Right lobe of liver (tissue), 4 donors: ENCODE measurements around the gene MPDZ.

Experiments used
- CTCF ChIP-seq, 4 donors: fragments of 200-600 bp in 3 of 4; fragments of 450-650 bp in 1 of 4; IDR thresholded peaks; one replicate each; pipeline versions ENCODE4 v1.5.1 to v1.8.0; 2016 to 2022; ENCODE audit warnings: antibody characterized with exemption in 4 of 4, mild to moderate bottlenecking in 2 of 4
- POLR2A ChIP-seq: fragments of 450-650 bp; IDR thresholded peaks from one replicate; pipeline ENCODE4 v1.6.1; 2017; ENCODE audit warnings: antibody characterized with exemption, mild to moderate bottlenecking
- donor health status: DM: no; HTN: no; CAD: no.
- donor health status: DM: no; HTN: no; CAD: no.
- donor health status: DM: no; HTN: yes; CAD: no.

DNA sequence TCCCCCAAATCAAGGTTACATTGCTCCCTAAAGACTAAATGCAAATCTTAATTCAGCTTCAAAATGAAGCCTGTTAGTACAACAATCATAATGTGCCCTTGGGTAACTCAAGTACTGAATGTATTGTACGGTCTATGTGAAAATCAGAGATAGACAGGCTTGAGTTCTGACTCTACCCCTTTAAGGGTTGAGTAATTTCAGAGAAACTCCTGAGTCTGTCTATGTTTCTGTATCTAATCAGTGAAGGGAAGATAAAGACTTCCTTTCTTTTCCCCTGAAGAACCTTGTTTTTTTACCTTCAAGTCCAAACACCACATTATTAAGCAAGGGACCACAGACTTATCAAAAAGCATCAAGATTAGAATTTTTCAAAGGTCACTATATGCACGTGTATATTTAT lies 108.2 kb downstream of the MPDZ start:
- no peak for TF ChIP-seq CTCF (IDR thresholded peaks at IDR 0.05)
- no peak for TF ChIP-seq POLR2A
